NCI-H345 treated with DMSO at 0.1 percent for 48 hours (cell line): Measurements from ENCODE around the gene COL23A1.

ENCODE experiments used
- DNase-seq: peaks from one replicate; lab custom pipeline; 2025; ENCODE audit not compliant: unreplicated experiment; lab: John Stamatoyannopoulos, UW

Gene COL23A1

DNA sequence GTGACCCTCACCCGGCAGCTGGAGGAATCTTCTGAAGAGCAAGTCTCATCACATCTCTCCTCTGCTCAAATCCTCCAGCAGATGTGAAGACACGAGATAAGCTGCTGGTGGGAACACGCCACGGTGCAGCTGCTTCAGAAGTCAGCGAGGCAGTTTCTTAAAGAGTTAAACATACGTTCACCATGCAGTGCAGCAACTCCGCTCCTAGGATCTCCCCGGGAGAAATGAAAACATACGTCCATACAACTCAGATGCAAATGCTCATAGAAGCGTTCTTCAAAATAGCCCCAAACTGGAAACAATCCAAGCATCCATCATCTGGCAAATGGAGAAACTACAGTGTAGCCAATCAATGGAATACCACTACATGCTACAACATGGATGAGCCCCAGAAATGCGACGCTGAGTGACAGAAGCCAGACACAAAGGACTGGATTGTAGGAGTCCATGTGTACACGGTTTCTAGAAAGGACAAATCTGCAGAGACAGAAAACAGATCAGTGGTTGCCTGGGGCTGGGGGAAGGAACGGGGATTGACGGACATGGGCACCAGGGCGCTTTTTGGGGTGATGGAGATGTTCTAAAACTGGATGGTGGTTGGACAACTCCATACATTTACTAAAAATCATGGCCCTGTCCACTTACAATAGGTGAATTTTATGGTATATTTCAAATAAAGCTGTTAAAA, 150.6 kb downstream of the COL23A1 start:
- no peak for DNase-seq

DNA sequence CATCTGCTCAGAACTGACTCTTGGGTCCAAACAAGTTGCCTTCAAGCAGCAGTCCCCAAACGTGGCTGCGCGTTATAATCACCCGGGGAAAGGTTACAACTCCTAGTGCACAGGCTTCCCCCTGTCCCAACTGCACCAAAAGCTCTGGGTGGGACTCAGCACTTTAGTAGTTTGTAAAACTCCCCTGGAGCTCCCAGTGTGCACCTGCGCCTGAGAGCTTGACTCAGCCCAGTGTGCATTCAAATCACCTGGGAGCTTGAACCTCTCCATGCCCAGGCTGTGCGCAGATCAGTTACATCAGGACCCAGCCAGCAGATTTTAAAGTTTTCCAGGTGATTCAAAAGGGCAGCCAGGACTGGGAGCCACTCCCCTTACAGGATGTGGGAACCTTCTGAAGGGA, 151.4 kb downstream of the COL23A1 start:
- no peak for DNase-seq

DNA sequence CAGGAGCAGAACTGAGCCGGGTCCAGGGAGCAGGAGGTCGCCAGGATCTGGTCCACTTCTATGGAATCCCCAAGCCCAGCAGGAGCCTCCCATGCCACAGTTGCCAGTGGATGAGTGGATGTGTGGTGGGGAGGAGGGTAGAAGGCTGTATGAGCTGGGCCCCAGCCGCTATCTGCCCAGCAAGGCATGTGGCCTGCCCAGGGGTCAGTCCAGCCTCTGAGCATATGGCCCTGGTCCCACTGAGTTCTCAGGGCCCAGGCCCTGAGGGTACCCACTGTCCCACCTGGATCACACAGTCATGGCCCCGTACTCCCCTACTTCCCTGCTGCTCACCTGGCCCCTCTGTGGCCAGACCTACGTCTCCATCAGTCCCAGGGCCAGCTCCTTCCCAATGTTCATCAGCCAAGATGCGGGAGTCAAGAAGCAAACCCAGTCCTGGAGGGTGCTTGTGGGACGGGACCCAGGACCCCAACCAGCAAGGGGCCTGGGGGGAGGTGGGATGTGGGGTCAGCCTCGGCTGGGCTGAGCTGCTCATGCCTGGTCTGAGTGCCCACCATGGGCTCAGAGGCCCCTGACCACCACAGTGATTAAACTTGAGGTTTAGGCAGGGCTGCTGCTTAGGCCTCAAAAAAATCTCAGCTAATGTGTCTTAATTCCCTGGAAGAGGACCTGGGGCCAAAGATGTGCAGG, 152.7 kb downstream of the COL23A1 start:
- DNase-seq, result no peak

DNA sequence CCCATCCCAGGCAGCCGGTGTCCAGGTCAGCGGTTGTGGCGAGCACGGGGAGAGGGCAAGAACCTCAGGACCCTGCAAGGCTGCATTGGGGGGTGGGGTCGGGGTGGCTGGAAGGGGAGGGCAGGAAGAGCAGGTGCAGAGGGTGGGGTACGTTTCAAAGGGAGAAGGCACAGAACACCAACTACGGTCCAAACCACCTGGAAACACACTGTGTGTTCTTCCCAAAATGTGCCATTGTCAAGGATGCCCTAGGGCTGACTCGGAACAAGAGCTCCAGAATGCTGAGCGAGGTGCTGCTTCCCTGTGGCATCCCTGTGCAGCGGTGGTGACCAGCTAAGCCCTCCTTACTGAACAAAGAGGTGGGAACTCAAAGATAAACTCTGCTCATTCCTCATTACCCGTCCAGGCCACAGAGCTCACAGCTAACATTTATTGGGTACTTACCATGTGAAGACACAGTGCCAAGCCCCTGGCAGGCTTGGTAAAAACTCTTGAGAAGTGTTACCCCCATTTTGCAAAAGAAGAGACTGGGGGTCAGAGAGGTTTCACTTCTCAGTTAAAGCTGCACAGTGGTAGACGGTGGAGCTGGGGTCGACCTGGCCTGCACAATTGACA, 153.8 kb downstream of the COL23A1 start:
- DNase-seq, result no peak

DNA sequence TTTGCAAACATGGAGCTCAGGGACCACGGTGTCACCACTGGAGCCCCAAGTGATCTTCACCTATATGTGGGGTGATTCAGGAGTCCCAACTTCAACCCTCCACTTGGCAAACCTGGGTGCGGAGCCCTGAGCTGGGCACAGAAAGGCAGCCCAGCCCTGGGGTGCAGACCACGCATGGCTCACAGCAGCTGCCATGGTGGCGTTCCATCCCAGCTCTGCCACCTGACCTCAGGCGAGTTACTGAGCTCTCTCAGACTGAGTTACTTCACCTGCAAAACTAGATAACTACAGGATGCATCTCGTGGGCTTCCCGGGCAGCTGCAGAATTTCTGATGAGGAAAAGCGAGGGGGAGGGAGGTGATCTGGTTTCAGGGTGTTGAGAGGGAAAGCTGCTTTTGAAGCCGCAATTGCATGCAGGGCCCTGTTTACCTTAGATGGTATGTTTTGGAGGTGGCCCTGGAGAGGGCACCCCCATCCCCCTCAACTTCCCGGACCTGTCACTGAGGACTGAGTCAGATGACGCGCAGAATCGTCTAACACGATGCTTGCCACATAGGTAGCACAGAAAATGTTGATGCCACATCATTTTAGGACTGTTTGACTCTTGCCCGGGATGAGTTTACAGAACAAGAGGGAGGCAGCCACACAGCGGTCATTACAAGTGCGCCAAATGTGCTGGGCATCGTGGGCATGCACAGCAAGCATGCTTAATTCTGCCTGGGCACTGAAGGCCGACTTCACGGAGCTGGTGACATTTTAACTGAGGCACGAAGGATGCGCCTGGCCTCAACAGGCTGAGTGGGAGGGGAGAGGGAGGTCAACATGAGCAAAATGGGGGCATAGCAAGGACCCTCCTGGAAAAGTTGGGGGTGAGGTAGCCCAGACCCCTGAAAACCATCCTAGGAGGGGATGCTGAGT, 154.6 kb downstream of the COL23A1 start:
- no peak for DNase-seq

DNA sequence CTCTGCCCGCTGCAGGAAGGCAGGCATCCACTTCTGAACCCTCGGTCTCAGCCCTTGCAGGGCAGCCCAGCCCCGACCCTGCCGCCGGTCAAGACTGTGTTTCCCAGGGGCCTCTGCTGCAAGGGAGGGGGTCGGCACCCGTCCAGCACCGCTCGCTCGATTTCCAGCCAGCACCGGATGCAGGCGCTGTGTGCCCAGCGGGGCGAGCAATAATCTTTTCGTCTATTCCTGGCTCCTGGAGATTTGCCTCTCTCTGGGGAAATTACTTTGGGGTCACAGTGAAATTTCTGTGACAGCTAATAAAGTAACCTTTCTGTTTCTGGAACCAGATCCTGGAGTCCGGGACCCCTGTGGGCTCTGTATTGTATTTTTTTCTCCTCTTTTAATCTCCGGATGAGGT, 155.3 kb downstream of the COL23A1 start:
- no peak for DNase-seq

DNA sequence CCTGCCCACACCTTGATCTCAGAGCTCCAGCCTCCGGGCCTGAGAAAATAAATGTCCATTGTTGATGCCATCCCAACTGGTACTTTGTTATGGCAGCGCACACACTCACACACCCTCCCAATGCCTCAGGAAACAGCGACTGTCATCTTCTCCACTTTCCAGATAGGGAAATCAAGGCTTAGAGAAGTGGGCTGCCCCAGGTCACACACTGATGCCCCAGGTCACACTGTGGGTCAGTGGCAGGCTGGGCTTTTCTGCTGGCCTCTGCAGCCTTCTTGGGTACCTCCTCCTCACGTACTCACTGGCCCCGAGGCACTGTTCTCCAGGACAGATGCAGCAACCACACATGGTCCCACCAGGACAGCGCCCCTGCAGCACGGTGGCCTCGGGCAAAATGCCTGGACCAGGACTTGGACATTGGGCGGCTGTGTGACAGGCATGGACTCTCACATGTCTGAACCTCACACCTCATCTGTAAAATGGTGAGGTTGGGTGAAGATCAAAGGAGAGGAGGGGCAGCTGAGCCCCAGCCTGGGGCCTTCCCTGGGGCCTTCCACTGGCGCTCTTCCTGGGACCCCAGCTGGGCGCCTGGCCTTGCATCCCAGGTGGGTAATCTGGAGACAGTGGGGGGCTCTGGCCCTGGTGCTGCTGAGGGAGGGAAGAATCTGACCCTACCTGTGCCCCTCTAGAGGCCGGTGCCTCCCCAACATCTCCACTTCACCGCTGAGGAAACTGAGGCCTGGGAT, 156.0 kb downstream of the COL23A1 start:
- DNase-seq, result no peak

DNA sequence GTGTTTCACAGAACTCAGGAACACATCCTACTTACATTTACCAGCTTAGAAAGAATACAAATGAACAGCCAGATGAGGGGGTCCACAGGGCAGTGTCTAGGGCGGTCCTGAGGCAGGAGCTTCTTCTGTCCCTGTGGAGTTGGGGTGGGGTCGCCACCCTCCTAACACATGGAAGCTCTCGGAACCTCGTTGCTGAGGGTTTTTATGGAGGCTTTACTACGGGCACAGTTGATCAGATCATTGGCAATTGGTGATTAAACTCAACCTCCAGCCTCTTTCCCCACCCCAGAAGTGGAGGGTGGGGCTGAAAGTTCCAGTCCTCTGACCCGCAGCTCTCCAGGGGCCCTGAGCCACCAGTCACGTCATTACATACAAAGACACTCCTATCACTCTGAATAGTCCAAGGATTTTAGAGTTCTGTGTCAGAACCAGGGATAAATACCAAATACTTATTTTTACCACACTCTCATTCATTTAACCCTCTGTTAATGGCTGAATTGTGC, 156.9 kb downstream of the COL23A1 start:
- DNase-seq, result no peak

DNA sequence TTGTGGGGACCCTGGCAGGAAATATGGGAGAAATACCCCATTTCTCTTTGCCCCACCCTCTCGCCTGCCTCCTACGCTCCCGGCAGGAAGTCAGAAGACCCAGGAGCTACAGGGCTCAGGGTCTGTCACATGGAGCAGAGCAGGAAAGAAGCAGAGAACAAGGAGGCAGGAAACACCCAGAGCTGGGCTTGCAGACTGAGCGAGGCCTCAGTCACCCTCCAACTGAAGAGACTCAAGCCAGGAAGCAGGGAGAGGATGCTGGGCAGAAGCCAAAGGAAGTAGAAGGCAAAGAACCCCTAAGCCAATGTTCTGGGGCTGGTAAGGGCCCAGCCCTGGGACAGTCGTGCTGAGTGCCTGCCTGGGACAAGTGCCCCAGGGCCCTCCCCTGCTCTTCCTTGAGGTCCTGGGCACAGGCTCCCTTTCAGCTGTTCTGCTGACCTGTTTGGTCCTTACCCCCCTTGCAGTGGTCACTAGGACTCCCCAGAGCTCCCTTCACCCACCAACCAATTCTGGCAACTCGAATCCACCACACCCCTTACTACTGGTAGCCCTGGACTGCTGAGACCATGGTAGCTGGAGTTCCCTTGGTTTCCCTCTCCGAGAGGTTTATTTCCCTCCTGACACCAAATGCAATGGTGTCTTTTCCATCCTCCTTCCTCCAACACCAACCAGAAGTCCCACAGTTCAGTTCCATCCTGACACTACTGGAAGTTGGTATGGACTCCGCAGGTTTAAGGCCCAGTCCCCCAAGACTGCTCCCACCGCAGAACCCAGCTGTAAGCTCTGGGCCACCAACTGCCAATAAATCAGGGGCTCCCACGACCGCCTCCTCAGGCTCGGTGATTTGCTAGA, 157.5 kb downstream of the COL23A1 start:
- DNase-seq, result no peak

DNA sequence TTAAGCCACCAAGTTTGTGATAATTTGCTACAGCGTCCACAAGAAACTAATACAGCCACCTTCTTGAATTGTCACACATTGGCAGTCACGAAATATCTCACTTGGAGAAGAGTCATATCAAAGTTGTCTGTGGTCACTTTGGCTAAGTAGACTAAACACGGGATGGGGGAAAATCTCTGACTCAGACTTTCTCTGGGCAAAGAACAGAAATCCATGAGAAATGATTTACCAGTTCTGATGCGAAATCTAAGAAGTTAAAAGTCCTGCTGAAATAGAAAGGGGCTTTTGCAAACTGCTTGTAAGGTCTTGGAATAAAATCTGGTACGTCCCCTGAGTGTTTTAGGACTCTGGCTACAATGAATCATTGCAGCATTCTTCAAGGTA, 158.4 kb downstream of the COL23A1 start:
- no peak for DNase-seq

DNA sequence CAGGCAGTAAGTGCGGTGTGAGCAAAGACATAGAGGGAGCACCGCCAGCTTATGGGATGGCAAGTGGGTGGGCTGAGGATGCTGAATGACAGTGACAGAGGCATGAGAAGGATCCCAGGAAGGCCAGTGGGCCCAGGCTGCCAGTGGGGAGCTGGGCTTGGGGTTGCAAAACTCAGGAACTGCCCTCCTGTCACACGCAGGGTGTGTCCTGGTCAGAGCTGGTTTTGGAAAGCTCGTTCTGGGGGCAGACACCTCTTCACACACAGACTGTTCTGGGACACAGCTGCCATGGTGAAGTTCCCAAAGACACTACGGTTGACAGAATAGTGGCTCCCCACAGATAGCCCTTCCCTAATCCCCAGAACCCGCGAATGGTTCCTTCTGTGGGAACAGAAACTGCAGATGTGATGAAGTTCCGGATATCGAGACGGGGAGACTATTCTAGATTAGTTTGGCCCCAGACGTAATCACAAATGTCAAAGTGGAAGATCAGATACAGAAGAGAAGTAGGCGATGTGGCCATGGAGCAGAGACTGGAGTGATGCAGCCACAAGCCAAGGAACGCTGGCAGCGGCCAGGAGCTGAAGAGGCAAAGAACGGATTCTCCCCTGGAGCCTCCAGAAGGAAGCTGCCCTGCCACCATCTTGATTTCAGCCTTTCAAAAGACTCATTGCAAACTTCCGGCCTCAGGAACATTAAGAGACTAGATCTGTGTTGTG, 159.0 kb downstream of the COL23A1 start:
- no peak for DNase-seq

DNA sequence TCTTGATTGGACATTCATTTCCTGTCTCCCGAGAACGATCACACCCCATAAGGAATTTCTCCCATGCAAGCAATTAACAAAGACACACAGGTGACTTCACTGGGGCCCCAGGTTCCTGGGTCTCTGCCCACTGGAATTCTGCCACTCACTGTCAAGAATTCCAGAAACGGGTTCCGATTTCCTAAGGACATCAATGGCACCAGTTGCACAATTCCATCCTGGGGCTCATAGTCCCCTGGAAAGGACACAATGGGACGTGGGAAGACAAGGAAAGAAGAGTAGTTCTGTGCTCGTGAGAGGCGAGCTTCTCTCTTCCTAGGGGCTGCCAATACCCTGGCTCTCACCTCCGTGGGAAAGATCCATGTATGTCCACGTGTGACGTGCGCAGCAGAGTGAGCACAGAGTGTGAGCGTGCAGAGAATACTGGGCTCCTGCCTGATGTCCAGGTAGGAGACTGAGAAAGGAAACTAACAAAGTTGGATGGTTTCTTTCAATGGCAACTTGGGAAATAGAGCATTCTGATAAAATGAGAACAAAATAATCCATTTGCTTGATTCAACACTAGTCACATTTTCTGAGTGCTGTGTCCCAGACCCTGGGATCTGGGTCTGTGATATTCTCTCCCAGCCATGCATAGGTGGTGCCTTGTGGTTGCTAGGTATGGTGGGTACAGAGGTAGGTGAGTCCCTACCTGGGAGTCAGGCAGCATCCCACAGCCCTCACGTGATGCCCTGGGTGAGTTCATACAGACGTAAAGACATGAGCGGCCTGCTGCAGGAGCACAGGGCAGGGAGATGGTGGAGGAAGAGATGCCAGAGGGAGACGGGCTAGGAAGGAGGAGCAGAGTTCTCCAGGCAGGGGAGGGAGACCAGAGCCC, 159.8 kb downstream of the COL23A1 start:
- no peak for DNase-seq

DNA sequence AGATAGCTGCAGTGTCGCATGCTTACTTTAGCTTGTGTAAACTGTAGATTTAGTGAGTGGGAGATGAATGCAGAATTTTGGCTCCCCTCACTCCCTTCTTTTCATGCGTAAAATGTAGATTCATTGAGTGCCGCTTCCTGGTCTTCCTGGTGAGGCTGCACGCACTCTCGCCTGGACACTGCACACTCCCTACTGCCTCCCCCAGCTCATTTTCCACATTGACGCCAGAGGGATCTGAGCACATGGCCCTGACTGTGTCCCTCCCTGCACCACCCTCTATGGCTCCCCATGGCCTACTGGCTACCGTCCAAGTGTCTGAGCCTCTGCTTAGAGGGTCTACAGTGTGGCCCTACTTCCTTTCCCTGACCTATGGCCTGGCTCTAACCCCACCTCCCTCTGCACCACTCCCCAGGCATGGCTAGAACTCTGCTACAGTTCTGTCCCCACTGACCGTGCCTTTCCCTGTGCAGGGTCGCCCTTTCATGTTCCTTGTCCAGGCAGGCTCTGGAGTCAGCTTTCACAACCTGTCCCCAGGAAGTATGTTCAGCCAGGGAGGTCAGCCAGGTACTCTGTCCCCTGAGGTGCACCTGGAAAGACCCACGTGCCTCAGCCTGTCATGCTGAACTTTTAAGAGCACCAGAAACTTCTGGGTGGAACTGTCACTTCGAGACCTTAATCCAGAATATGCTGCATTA, 160.6 kb downstream of the COL23A1 start:
- no peak for DNase-seq

DNA sequence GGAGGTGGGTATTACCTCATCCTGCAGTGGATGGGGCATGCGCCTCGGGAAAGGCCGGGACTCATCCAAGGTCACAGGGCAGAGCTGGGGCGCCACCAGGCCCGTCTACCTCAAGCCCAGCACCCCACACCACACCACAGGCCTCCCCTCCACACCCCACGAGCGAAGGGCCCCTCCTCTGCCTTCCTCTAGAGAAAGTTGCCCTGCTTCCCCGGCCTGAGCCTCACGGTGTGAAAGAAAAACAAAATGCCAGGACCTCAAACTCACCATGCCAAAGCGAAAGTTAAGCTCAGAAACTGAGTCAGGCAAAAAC, 161.1 kb downstream of the COL23A1 start:
- no peak for DNase-seq

DNA sequence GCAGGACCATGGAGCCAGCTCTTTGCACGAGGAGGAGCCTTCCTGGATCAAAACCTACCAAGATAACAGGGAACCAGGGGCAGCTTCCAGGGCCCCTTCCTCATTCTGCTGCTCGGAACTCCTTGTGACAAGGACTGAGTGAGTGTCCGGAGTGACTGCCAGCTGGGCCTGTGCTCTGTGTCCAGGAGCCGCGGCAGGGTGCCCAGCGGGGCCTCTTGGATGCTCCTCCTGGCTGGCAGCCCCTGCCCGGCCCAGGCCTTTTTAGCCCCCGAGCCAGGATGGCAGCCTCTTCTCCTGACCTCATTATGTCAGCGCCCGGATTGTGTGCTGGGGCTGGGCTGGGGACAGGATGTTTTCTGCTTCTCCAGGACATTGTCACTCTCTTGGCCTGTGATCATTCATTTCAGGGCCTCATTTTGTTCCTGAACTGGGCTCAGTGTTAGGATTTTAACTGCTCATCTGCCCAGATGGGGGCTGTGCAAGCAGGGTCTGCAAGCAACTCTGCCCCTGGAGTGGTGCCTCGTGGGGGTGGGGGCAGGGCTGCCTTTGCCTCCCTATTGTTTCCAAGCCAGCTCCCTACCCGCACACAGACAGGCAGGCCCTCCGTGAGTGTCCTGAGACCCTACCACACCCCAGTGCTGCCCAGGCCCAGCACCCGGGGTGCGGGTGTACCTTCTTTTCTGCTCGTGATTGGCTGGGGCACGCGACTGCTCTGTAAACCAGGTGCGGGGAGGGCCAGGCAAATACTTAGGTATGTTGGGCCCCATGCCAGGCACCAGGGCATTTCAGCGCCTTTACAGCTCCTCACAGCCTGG, 161.6 kb downstream of the COL23A1 start:
- no peak for DNase-seq

DNA sequence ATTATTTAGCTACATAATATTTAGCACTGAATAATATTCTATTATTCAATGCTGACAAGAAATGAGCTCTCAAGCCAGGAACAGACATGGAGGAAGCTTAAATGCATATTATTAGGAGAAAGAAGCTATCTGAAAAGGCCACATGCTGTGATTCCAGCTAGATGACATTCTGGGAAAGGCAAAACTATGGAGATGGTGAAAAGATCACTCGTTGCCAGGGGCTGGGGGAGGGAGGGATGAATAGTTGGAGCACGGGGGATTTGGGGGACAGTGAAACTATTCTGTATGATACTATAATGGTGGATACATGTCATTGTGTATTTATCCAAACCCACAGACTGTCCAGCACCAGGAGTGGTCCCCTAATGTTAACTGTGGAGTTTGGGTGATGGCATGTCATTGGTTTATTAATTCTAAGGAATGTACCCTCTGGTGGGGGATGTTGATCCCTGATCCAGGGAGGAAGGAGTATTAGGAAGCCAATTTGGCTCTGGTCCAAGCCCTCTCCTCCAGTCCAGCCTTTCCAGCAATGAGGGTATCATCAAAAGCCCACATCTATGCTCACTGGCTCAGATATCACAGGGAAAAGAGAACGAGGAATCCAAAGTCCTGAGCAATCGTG, 162.5 kb downstream of the COL23A1 start:
- DNase-seq, result no peak
